Measurements from ENCODE around the gene RAPGEF1. TPM values are rescaled to one million over a fixed set of nuclear protein-coding genes. Genes with fewer than 3 reads are reported as not detected.

RAPGEF1 gene
- total RNA-seq, 1 donor from 2014 or later, result 73.1 TPM

GRCh38 chr9:131546336-131547084 lies 193.4 kb downstream of the RAPGEF1 start:
- H3K4me3 Mint-ChIP-seq (ENCODE audit: unreplicated experiment), result peak overlapping the region; percentile 38
- peaks cover 24% of the 10 kb centered on the region for H3K27me3 Mint-ChIP-seq (ENCODE audit: low read depth)
- DNase-seq (ENCODE audit: low spot score), result no peak
- H3K27ac Mint-ChIP-seq (ENCODE audit: unreplicated experiment), result no peak overlapping the region
- H3K9me3 Mint-ChIP-seq (ENCODE audit: low read depth), result peaks cover 18% of the 10 kb centered on the region
- H3K4me1 Mint-ChIP-seq (ENCODE audit: low read depth), result no peaks in the 10 kb centered on the region
- TF ChIP-seq CTCF (IDR thresholded peaks at IDR 0.05), result no peak
- peaks cover 9% of the 10 kb centered on the region for H3K36me3 Mint-ChIP-seq (ENCODE audit: low read depth)

- Mint-ChIP-seq H3K4me3 (ENCODE audit: unreplicated experiment) (peak overlapping the region; percentile 36), H3K27me3 (ENCODE audit: low read depth) (peaks cover 24% of the 10 kb centered on the region), H3K4me1 (ENCODE audit: low read depth) (no peaks in the 10 kb centered on the region), H3K36me3 (ENCODE audit: low read depth) (peaks cover 9% of the 10 kb centered on the region), H3K9me3 (ENCODE audit: low read depth) (peaks cover 18% of the 10 kb centered on the region), H3K27ac (ENCODE audit: unreplicated experiment) (no peak overlapping the region)
- TF ChIP-seq CTCF (IDR thresholded peaks at IDR 0.05), result no peak
- no peak for DNase-seq (ENCODE audit: low spot score)
These were observed 194.0 kb downstream of the RAPGEF1 start for GRCh38 chr9:131545786-131546335.

GRCh38 chr9:131545003-131545785 lies 194.7 kb downstream of the RAPGEF1 start, which contains the start of gene PRRT1B:
Gene PRRT1B, plus strand, starts transcription at chr9:131545523. Its CDS starts 93 bp downstream, at chr9:131545616.
- DNase-seq (ENCODE audit: low spot score), result no peak
- Mint-ChIP-seq H3K27ac (ENCODE audit: unreplicated experiment) (no peak within 1 kb of the TSS), H3K4me3 (ENCODE audit: unreplicated experiment) (peak within 1 kb of the TSS; percentile 36), H3K4me1 (ENCODE audit: low read depth) (no peaks in the 10 kb centered on the region), H3K27me3 (ENCODE audit: low read depth) (peaks cover 24% of the 10 kb centered on the region), H3K9me3 (ENCODE audit: low read depth) (peaks cover 18% of the 10 kb centered on the region), H3K36me3 (ENCODE audit: low read depth) (peaks cover 9% of the 10 kb centered on the region)
- no peak for TF ChIP-seq CTCF (IDR thresholded peaks at IDR 0.05)

- Mint-ChIP-seq H3K27ac (ENCODE audit: unreplicated experiment) (no peak overlapping the region), H3K27me3 (ENCODE audit: low read depth) (peaks cover 10% of the 10 kb centered on the region), H3K4me1 (ENCODE audit: low read depth) (no peaks in the 10 kb centered on the region), H3K4me3 (ENCODE audit: unreplicated experiment) (no peak overlapping the region), H3K36me3 (ENCODE audit: low read depth) (peaks cover 9% of the 10 kb centered on the region), H3K9me3 (ENCODE audit: low read depth) (peaks cover 18% of the 10 kb centered on the region)
- DNase-seq (ENCODE audit: low spot score), result no peak
- no peak for TF ChIP-seq CTCF (IDR thresholded peaks at IDR 0.05)
These were observed 196.7 kb downstream of the RAPGEF1 start for GRCh38 chr9:131543141-131543540.

- Mint-ChIP-seq H3K4me1 (ENCODE audit: low read depth) (no peaks in the 10 kb centered on the region), H3K4me3 (ENCODE audit: unreplicated experiment) (no peak overlapping the region), H3K27me3 (ENCODE audit: low read depth) (no peaks in the 10 kb centered on the region), H3K9me3 (ENCODE audit: low read depth) (peaks cover 18% of the 10 kb centered on the region), H3K36me3 (ENCODE audit: low read depth) (peaks cover 9% of the 10 kb centered on the region), H3K27ac (ENCODE audit: unreplicated experiment) (no peak overlapping the region)
- no peak for TF ChIP-seq CTCF (IDR thresholded peaks at IDR 0.05)
- DNase-seq (ENCODE audit: low spot score), result no peak
These were observed 200.5 kb downstream of the RAPGEF1 start for GRCh38 chr9:131539223-131539923.

All from chondrocyte (in vitro differentiated cells).